Activated effector memory CD4-positive, alpha-beta T cell treated with anti-CD3 and anti-CD28 coated beads, Interleukin-2, amount 50 U/mL, for 16 hours (primary cell): ENCODE results near the gene ALG14.

Experiments
- DNase-seq: peaks from one replicate; pipeline ENCODE4 v3.0.0-alpha.2; 2020

The ALG14 gene

GRCh38 chr1:94926126-94926914 lies 146.4 kb downstream of the ALG14 start:
- peak; percentile 63 for DNase-seq

GRCh38 chr1:94925561-94926125 lies 147.1 kb downstream of the ALG14 start:
- DNase-seq, result no peak

DNA sequence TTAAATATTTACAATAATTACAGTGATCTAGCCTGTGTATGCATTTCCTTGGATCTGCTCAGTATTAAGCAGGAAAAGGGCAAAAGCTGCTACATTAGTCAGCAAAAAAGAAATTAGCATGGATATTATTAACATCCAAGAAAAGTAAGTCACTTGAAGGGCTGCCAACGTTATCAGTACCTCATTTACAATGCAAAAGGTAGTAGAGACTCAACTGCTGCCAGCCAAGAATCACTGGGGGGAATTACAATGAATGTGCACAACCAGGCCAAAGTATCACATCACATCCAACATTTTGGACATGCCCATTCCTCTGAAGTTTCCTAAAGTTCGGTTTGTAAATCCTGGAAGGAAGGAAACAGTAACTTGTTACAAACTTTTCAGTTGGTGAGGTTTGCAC lies 147.7 kb downstream of the ALG14 start:
- no peak for DNase-seq
